ENCODE results near the gene ZBTB24.

Gene ZBTB24

GRCh38 chr6:109490713-109491112 lies 7.7 kb upstream of the ZBTB24 start:
- no peak for TF ChIP-seq CTCF (IDR thresholded peaks at IDR 0.05; ENCODE audit: extremely low read depth, insufficient read depth, missing control alignments)
- in situ Hi-C loops (cut with MboI; ENCODE audit: low pct_unique_long_range_greater_than_20kb, low sequenced_read_pairs, unreplicated experiment) = no loop called here
- no peak for DNase-seq (ENCODE audit: low spot score)

DNA sequence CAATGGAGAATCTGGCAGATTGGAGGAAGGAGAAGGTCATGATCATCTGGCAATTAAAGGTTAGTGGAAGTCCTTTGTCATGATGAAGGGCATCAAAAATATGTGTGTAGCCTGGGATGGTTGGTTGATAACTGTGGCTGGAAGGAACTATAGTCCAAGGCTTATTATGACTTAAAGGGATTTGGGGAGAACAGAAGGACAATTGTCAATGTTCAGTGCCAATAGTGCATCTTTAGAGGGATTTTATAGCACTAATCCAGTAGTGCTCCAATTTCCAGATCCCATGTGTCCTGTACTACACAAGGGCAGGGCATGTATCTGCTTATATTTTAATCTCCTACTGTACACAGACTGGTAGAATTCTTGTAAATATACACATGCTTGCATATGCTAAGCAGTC lies 5.0 kb upstream of the ZBTB24 start:
- DNase-seq (ENCODE audit: low spot score) = no peak
- no peak for TF ChIP-seq CTCF (IDR thresholded peaks at IDR 0.05; ENCODE audit: extremely low read depth, insufficient read depth, missing control alignments)
- in situ Hi-C loops (cut with MboI; ENCODE audit: low pct_unique_long_range_greater_than_20kb, low sequenced_read_pairs, unreplicated experiment) = no loop called here

GRCh38 chr6:109486068-109486467 lies 3.0 kb upstream of the ZBTB24 start:
- DNase-seq (ENCODE audit: low spot score) = no peak
- TF ChIP-seq CTCF (IDR thresholded peaks at IDR 0.05; ENCODE audit: extremely low read depth, insufficient read depth, missing control alignments) = no peak
- in situ Hi-C loops (cut with MboI; ENCODE audit: low pct_unique_long_range_greater_than_20kb, low sequenced_read_pairs, unreplicated experiment) = no loop called here

DNA sequence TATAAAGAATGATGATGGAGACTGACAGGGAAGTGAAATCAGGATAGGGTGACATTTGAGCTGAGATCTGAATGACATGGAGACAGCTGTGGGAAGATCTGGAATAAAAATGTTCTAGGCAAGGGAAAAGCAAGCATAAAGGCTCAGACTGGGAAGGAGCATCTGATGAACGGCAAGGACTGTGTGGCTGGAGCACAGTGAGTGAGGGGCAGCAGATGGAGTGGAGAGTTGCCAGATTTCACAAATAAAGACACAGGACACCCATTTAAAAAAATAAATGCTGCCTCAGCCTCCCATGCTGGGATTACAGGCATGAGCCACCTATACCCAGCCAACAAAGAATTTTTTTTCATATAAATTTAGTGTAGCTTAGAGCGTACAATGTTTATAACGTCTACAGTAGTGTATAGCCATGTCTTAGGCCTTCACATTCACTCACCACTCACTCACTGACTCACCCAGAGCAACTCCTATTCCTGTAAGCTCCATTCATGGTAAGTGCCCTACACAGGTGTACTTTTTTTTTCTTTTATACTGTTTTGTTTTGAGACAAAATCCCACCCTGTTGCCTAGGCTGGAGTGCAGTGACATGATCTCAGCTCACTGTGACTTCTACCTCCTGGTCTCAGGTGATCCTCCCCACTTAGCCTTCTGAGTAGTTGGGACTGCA lies 2.4 kb upstream of the ZBTB24 start:
- in situ Hi-C loops (cut with MboI; ENCODE audit: low pct_unique_long_range_greater_than_20kb, low sequenced_read_pairs, unreplicated experiment) = no loop called here
- DNase-seq (ENCODE audit: low spot score) = no peak
- TF ChIP-seq CTCF (IDR thresholded peaks at IDR 0.05; ENCODE audit: extremely low read depth, insufficient read depth, missing control alignments) = no peak

GRCh38 chr6:109484122-109484521 lies 1.1 kb upstream of the ZBTB24 start:
- TF ChIP-seq CTCF (IDR thresholded peaks at IDR 0.05; ENCODE audit: extremely low read depth, insufficient read depth, missing control alignments) = no peak
- no peak for DNase-seq (ENCODE audit: low spot score)
- in situ Hi-C loops (cut with MboI; ENCODE audit: low pct_unique_long_range_greater_than_20kb, low sequenced_read_pairs, unreplicated experiment) = no loop called here

- in situ Hi-C loops (cut with MboI; ENCODE audit: low pct_unique_long_range_greater_than_20kb, low sequenced_read_pairs, unreplicated experiment) = no loop called here
- TF ChIP-seq CTCF (IDR thresholded peaks at IDR 0.05; ENCODE audit: extremely low read depth, insufficient read depth, missing control alignments) = no peak
- DNase-seq (ENCODE audit: low spot score) = no peak
Observed at GRCh38 chr6:109483735-109484057, 677 bp upstream of the ZBTB24 start.

All from GM13977 (cell line).